Keratinocyte (primary cell): ENCODE data around the gene LBX1. TPM values are rescaled to one million over a fixed set of nuclear protein-coding genes. Genes with fewer than 3 reads are reported as not detected.

Source experiments
- DNase-seq: peaks from one replicate; pipeline ENCODE4 v3.0.0-alpha.2; 2011; ENCODE audit warnings: low read depth, missing footprints, low spot score
- FAIRE-seq: peaks from 2 replicates; lab custom pipeline; 2011; peaks lifted over from hg19 to GRCh38; lab: Jason Lieb, UNC
- H2AFZ ChIP-seq: 2 replicates; pipeline ENCODE4 v1.6.0; 2012; ENCODE audit warnings: low read length, control low read depth, inconsistent platforms; ENCODE audit not compliant: control insufficient read depth
- H3K27ac ChIP-seq: 2 replicates; pipeline ENCODE4 v1.5.1; 2011; ENCODE audit warnings: low read length; ENCODE audit not compliant: control insufficient read depth, insufficient read depth
- H3K27me3 ChIP-seq: 3 replicates; pipeline ENCODE4 v1.6.0; 2011; ENCODE audit warnings: low read length; ENCODE audit not compliant: control insufficient read depth, insufficient read depth; ENCODE audit errors: extremely low read depth
- H3K36me3 ChIP-seq, 2 experiments: 2 replicates in 1 of 2; 3 replicates in 1 of 2; pipeline ENCODE4 v1.5.1; 2011; ENCODE audit warnings: low read length in 2 of 2, mild to moderate bottlenecking in 1 of 2; ENCODE audit not compliant: control insufficient read depth in 2 of 2, insufficient read depth in 2 of 2; ENCODE audit errors: extremely low read depth in 1 of 2
- H3K4me1 ChIP-seq: 3 replicates; pipeline ENCODE4 v1.5.1; 2011; ENCODE audit warnings: low read length; ENCODE audit not compliant: control insufficient read depth, insufficient read depth; ENCODE audit errors: extremely low read depth
- H3K4me2 ChIP-seq: 3 replicates; pipeline ENCODE4 v1.6.0; 2011; ENCODE audit warnings: low read depth, low read length; ENCODE audit not compliant: control insufficient read depth, insufficient read depth; ENCODE audit errors: extremely low read depth
- H3K4me3 ChIP-seq, 3 experiments: fragments of 200-600 bp in 1 of 3; sonication (generic) in 1 of 3; 2 replicates in 2 of 3; 3 replicates in 1 of 3; pipeline ENCODE4 v1.5.1; 2011 to 2016; ENCODE audit warnings: low read length in 3 of 3, mild to moderate bottlenecking in 3 of 3, control low read depth in 2 of 3, inconsistent platforms in 1 of 3, low read depth in 1 of 3, mixed read lengths in 1 of 3, mixed run types in 1 of 3, moderate library complexity in 1 of 3; ENCODE audit not compliant: control insufficient read depth in 2 of 3, insufficient read depth in 2 of 3; ENCODE audit errors: extremely low read depth in 1 of 3
- H3K79me2 ChIP-seq: 2 replicates; pipeline ENCODE4 v1.6.0; 2012; ENCODE audit warnings: low read length; ENCODE audit not compliant: control insufficient read depth, insufficient read depth
- H3K9ac ChIP-seq: 3 replicates; pipeline ENCODE4 v1.6.0; 2011; ENCODE audit warnings: low read length; ENCODE audit not compliant: control insufficient read depth, insufficient read depth; ENCODE audit errors: extremely low read depth
- H3K9me1 ChIP-seq: 3 replicates; pipeline ENCODE4 v1.6.0; 2011; ENCODE audit warnings: low read length; ENCODE audit not compliant: control insufficient read depth, insufficient read depth; ENCODE audit errors: extremely low read depth
- H3K9me3 ChIP-seq: 2 replicates; pipeline ENCODE4 v1.5.1; 2012; ENCODE audit warnings: low read depth, low read length; ENCODE audit not compliant: control insufficient read depth
- H4K20me1 ChIP-seq: 3 replicates; pipeline ENCODE4 v1.6.0; 2011; ENCODE audit warnings: low read length; ENCODE audit not compliant: control insufficient read depth, insufficient read depth; ENCODE audit errors: extremely low read depth
- CTCF ChIP-seq, 3 experiments: IDR thresholded peaks in 1 of 3; conservative IDR thresholded peaks in 1 of 3; optimal IDR thresholded peaks in 1 of 3; 2 replicates in 2 of 3; 3 replicates in 1 of 3; pipeline versions ENCODE3 to v1.5.1; 2011; ENCODE audit warnings: low read length in 3 of 3, mild to moderate bottlenecking in 3 of 3, moderate library complexity in 2 of 3, control low read depth in 1 of 3, inconsistent platforms in 1 of 3; ENCODE audit not compliant: insufficient read depth in 2 of 3; ENCODE audit errors: extremely low read depth in 1 of 3
- EZH2 ChIP-seq: IDR thresholded peaks from one replicate; pipeline ENCODE4 v1.6.1; 2012; ENCODE audit warnings: inconsistent platforms, mild to moderate bottlenecking, low read length, moderate library complexity
- dilution Hi-C: fragments of 300-500 bp; cut with MboI; formaldehyde crosslinking; loops from one replicate; pipeline ENCODE4 v1.7.0; 2020; ENCODE audit warnings: low sequenced_read_pairs; ENCODE audit not compliant: extremely low pct_ligation_motif_present
- polyA plus RNA-seq, 5 experiments: library from polyadenylated mRNA; depleted of rRNA in 3 of 5; stranded (reverse) in 3 of 5; stranded (forward) in 1 of 5; unstranded in 1 of 5; fragments of >200 nt; gene quantifications; 1 replicate in 1 of 5; 2 replicates in 3 of 5; 3 replicates in 1 of 5; pipeline versions ENCODE4 v1.2.1 to v1.2.3, GENCODE V29; 2011 to 2012; ENCODE audit warnings: missing spikeins in 2 of 5, low read depth in 1 of 5, low replicate concordance in 1 of 5

LBX1 gene
- polyA plus RNA-seq, 1 donor (not counting 4 experiments of a cell fraction or from before 2014, with no cell fraction given): not detected

- no peak for FAIRE-seq
- Histone ChIP-seq H3K4me3 (no peak overlapping the region), H3K27me3 (peaks cover 15% of the 10 kb centered on the region), H3K79me2 (no peaks in the 10 kb centered on the region), H3K9me1 (no peaks in the 10 kb centered on the region), H3K9me3 (no peaks in the 10 kb centered on the region), H3K4me2 (no peak overlapping the region), H2AFZ (no peak overlapping the region), H3K36me3 (no peaks in the 10 kb centered on the region), H4K20me1 (no peaks in the 10 kb centered on the region), H3K4me1 (no peaks in the 10 kb centered on the region), H3K27ac (no peak overlapping the region), H3K9ac (no peak overlapping the region)
- dilution Hi-C loops: no loop called here
- DNase-seq: peak; percentile 19
- TF ChIP-seq EZH2 (no peak), CTCF (optimal IDR thresholded peaks at IDR 0.05 in 1 of 3, IDR thresholded peaks at IDR 0.05 in 1 of 3, conservative IDR thresholded peaks at IDR 0.05 in 1 of 3; ENCODE audit: extremely low read depth in 1 of 3, insufficient read depth in 2 of 3, low read length in 3 of 3) (no peak)
Observed at GRCh38 chr10:101273330-101273729, 44.1 kb upstream of the LBX1 start.

GRCh38 chr10:101272229-101272868, 43.1 kb upstream of the LBX1 start:
- DNase-seq (no peak), FAIRE-seq (peak; percentile 87)
- H3K36me3 ChIP-seq: no peaks in the 10 kb centered on the region
- no peaks in the 10 kb centered on the region for H3K9me3 ChIP-seq
- TF ChIP-seq CTCF (optimal IDR thresholded peaks at IDR 0.05 in 1 of 3, IDR thresholded peaks at IDR 0.05 in 1 of 3, conservative IDR thresholded peaks at IDR 0.05 in 1 of 3; ENCODE audit: extremely low read depth in 1 of 3, insufficient read depth in 2 of 3, low read length in 3 of 3): peak; percentile 82 to 88 (median 84)
- TF ChIP-seq EZH2: no peak
- H4K20me1 ChIP-seq: no peaks in the 10 kb centered on the region
- no peaks in the 10 kb centered on the region for H3K9me1 ChIP-seq
- dilution Hi-C loops: no loop called here
- no peak overlapping the region for H3K9ac ChIP-seq
- no peak overlapping the region for H2AFZ ChIP-seq
- H3K4me3 ChIP-seq: no peak overlapping the region
- H3K4me2 ChIP-seq: no peak overlapping the region
- no peaks in the 10 kb centered on the region for H3K4me1 ChIP-seq
- no peak overlapping the region for H3K27ac ChIP-seq
- no peaks in the 10 kb centered on the region for H3K79me2 ChIP-seq
- H3K27me3 ChIP-seq: peaks cover 15% of the 10 kb centered on the region
